ENCODE results near the gene LSS. TPM values are rescaled to one million over a fixed set of nuclear protein-coding genes. Genes with fewer than 3 reads are reported as not detected.

Gene LSS
- total RNA-seq, 1 experiment from 2014 or later, result 45.5 TPM

- intact Hi-C loops (cut with micrococcal nuclease), result no loop called here
- Mint-ChIP-seq H3K27me3 (ENCODE audit: insufficient read depth, unreplicated experiment) (no peaks in the 10 kb centered on the region), H3K4me1 (ENCODE audit: insufficient read depth, unreplicated experiment) (peaks cover 7% of the 10 kb centered on the region), H3K4me3 (ENCODE audit: unreplicated experiment) (no peak overlapping the region), H3K9me3 (ENCODE audit: unreplicated experiment) (no peaks in the 10 kb centered on the region), H3K36me3 (ENCODE audit: insufficient read depth, unreplicated experiment) (no peaks in the 10 kb centered on the region), H3K27ac (ENCODE audit: low read depth, unreplicated experiment) (no peak overlapping the region)
- no TSS peak for BruUV-seq (replicated peaks)
- POLR2A ChIA-PET, result no interaction called here
- DNase-seq (ENCODE audit: unreplicated experiment), result no peak
- CTCF ChIA-PET, result interaction anchor here (0.5 kb wide), 1 partner anchor 64 kb away, joined by 3 read pairs; no protein-coding TSS in a partner anchor
- no peak for TF ChIP-seq CTCF (IDR thresholded peaks at IDR 0.05; ENCODE audit: unreplicated experiment)
Measured at GRCh38 chr21:46145840-46146691, 82.5 kb downstream of the LSS start.

GRCh38 chr21:46145159-46145839, 83.3 kb downstream of the LSS start:
- no peak for TF ChIP-seq CTCF (IDR thresholded peaks at IDR 0.05; ENCODE audit: unreplicated experiment)
- intact Hi-C loops (cut with micrococcal nuclease), result no loop called here
- DNase-seq (ENCODE audit: unreplicated experiment), result no peak

GRCh38 chr21:46144464-46145070, 84.0 kb downstream of the LSS start:
- peaks cover 7% of the 10 kb centered on the region for H3K4me1 Mint-ChIP-seq (ENCODE audit: insufficient read depth, unreplicated experiment)
- BruUV-seq (replicated peaks), result no TSS peak
- DNase-seq (ENCODE audit: unreplicated experiment), result no peak
- no peak overlapping the region for H3K27ac Mint-ChIP-seq (ENCODE audit: low read depth, unreplicated experiment)
- H3K27me3 Mint-ChIP-seq (ENCODE audit: insufficient read depth, unreplicated experiment), result peaks cover 13% of the 10 kb centered on the region
- H3K9me3 Mint-ChIP-seq (ENCODE audit: unreplicated experiment), result no peaks in the 10 kb centered on the region
- intact Hi-C loops (cut with micrococcal nuclease), result loop anchor here (5.0 kb wide), 1 partner anchor 172 kb away; no protein-coding TSS in a partner anchor
- H3K4me3 Mint-ChIP-seq (ENCODE audit: unreplicated experiment), result no peak overlapping the region
- ChIA-PET POLR2A (interaction anchor here (1.4 kb wide), 1 partner anchor 181 kb away, joined by 6 read pairs; no protein-coding TSS in a partner anchor), CTCF (interaction anchor here (0.6 to 1.4 kb wide), 5 partner anchors 13 to 173 kb away, joined by 3 to 8 read pairs (median 3); no protein-coding TSS in a partner anchor)
- no peaks in the 10 kb centered on the region for H3K36me3 Mint-ChIP-seq (ENCODE audit: insufficient read depth, unreplicated experiment)
- TF ChIP-seq CTCF (IDR thresholded peaks at IDR 0.05; ENCODE audit: unreplicated experiment), result no peak

More at GRCh38 chr21:46145159-46145839, 83.3 kb downstream of the LSS start:
- no peaks in the 10 kb centered on the region for H3K36me3 Mint-ChIP-seq (ENCODE audit: insufficient read depth, unreplicated experiment)
- H3K4me3 Mint-ChIP-seq (ENCODE audit: unreplicated experiment), result no peak overlapping the region
- no peak overlapping the region for H3K27ac Mint-ChIP-seq (ENCODE audit: low read depth, unreplicated experiment)
- BruUV-seq (replicated peaks), result no TSS peak
- POLR2A ChIA-PET, result no interaction called here
- CTCF ChIA-PET, result no interaction called here
- H3K27me3 Mint-ChIP-seq (ENCODE audit: insufficient read depth, unreplicated experiment), result peaks cover 5% of the 10 kb centered on the region
- H3K4me1 Mint-ChIP-seq (ENCODE audit: insufficient read depth, unreplicated experiment), result peaks cover 7% of the 10 kb centered on the region
- H3K9me3 Mint-ChIP-seq (ENCODE audit: unreplicated experiment), result no peaks in the 10 kb centered on the region
